ENCODE data around the gene DYNC1I1.

The DYNC1I1 gene

DNA sequence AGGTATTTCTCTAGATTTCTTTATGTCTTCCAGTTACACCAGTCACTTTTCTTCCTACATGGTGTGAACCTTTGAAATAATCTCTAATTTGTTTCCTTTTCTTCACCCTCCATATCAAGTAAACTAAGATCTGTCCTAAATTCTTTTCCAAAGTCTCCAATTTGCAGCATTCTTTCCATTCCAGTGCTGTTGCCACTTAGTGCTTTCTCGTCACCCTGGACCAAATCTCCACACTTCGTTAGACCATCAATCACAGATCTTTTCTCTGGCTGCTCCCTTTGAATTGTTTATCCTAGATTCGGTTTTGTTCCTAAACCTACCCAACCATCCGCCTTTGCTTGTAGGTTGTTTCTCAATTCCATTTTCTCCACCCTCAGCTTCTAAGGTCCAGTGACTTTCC is 74.7 kb downstream of the DYNC1I1 start:
- H2AK5ac ChIP-seq (ENCODE audit: low read length), result no peak overlapping the region
- H3K4me2 ChIP-seq (ENCODE audit: low read length), result no peak overlapping the region
- H3K79me1 ChIP-seq (ENCODE audit: low read length), result peaks cover under 1% of the 10 kb centered on the region
- H2BK5ac ChIP-seq (ENCODE audit: low read depth, low read length, poor library complexity), result no peak overlapping the region
- H3K18ac ChIP-seq (ENCODE audit: low read length), result no peak overlapping the region
- H3K36me3 ChIP-seq (ENCODE audit: control insufficient read depth in 1 of 2, insufficient read depth in 2 of 2, low read length in 2 of 2), result no peaks in the 10 kb centered on the region
- no peaks in the 10 kb centered on the region for H3K9me3 ChIP-seq (ENCODE audit: insufficient read depth, low read depth, low read length)
- H3K79me2 ChIP-seq (ENCODE audit: control insufficient read depth, insufficient read depth, low read length, poor library complexity), result no peaks in the 10 kb centered on the region
- no CpG with 5 or more reads among the region's 4 CpGs for WGBS (ENCODE audit: extremely low coverage, insufficient coverage, insufficient read length)
- no peak for DNase-seq
- no peak overlapping the region for H3K27ac ChIP-seq (ENCODE audit: low read depth, low read length)
- no peak overlapping the region for H3K23ac ChIP-seq (ENCODE audit: low read length)
- H2BK120ac ChIP-seq (ENCODE audit: insufficient read depth, low read length, poor library complexity), result no peak overlapping the region
- no peak overlapping the region for H4K8ac ChIP-seq (ENCODE audit: low read depth, low read length)
- H3K4me1 ChIP-seq (ENCODE audit: control insufficient read depth in 1 of 2, insufficient read depth in 2 of 2, low read length in 2 of 2), result peaks cover under 1 to 3% of the 10 kb centered on the region in 2 experiments
- no peak overlapping the region for H4K12ac ChIP-seq (ENCODE audit: low read depth, low read length)
- H3K9ac ChIP-seq (ENCODE audit: low read length), result no peak overlapping the region
- no peak overlapping the region for H2BK12ac ChIP-seq (ENCODE audit: low read length)
- H3K4ac ChIP-seq (ENCODE audit: low read depth, low read length), result no peak overlapping the region
- no peak overlapping the region for H2AFZ ChIP-seq (ENCODE audit: insufficient read depth, low read length, poor library complexity)
- no peaks in the 10 kb centered on the region for H3K27me3 ChIP-seq (ENCODE audit: insufficient read depth, low read length)
- H4K91ac ChIP-seq (ENCODE audit: low read depth, low read length), result no peak overlapping the region
- H3K14ac ChIP-seq (ENCODE audit: low read length), result no peak overlapping the region
- H3K4me3 ChIP-seq (ENCODE audit: low read depth, low read length), result no peak overlapping the region

DNA sequence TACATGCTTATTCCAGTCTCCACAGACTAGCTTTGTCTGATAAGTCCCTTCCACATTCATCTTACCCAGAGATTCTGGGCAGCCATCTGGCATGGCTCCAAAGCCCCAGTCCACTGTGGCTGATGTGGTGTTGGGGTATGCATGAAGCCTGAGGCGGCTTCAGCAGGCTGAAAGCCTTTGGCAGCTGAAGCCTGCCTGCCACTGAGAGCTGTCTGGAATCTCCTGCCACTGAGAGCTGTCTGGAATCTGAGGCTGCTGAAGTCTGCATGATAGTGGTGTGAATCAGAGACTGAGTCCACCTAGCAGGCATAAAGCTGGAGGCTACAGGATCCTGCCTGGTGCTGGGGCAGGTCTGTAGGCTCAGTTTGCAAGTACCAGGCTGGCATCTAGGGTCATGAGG is 87.1 kb downstream of the DYNC1I1 start:
- WGBS (ENCODE audit: extremely low coverage, insufficient coverage, insufficient read length), result no CpG with 5 or more reads among the region's 1 CpG
- H2BK120ac ChIP-seq (ENCODE audit: insufficient read depth, low read length, poor library complexity), result no peak overlapping the region

DNA sequence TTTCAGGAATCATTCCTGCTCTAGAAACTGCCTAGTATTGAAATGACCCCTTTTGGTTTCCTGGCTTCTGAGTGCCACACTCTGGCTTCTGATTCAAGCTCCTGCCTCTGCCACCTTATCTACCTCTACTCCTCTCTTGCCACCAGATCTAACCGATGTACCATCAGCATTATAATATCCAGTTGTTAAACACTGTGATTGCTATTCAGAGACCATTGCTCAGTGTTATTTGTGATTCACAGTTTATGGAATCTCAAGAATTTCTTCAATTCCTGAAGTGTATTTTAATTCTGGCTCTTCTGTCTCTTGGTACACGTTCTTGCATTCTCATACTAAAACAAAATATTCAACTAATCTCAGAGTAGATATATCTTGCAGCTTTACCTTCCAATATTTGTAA is 88.7 kb downstream of the DYNC1I1 start:
- H3K9ac ChIP-seq (ENCODE audit: low read length), result no peak overlapping the region
- H3K36me3 ChIP-seq (ENCODE audit: control insufficient read depth in 1 of 2, insufficient read depth in 2 of 2, low read length in 2 of 2), result no peaks in the 10 kb centered on the region
- no peak overlapping the region for H4K8ac ChIP-seq (ENCODE audit: low read depth, low read length)
- H4K91ac ChIP-seq (ENCODE audit: low read depth, low read length), result no peak overlapping the region
- no peak overlapping the region for H3K18ac ChIP-seq (ENCODE audit: low read length)
- WGBS (ENCODE audit: extremely low coverage, insufficient coverage, insufficient read length), result no CpG with 5 or more reads among the region's 2 CpGs
- H3K4me1 ChIP-seq (ENCODE audit: control insufficient read depth in 1 of 2, insufficient read depth in 2 of 2, low read length in 2 of 2), result peaks cover 0 to 4% of the 10 kb centered on the region in 2 experiments
- DNase-seq, result peak in 1 of 2 donors; percentile 79
- H3K23ac ChIP-seq (ENCODE audit: low read length), result no peak overlapping the region
- H3K27me3 ChIP-seq (ENCODE audit: insufficient read depth, low read length), result no peaks in the 10 kb centered on the region
- no peak overlapping the region for H3K27ac ChIP-seq (ENCODE audit: low read depth, low read length)
- no peak overlapping the region for H3K14ac ChIP-seq (ENCODE audit: low read length)
- H2BK12ac ChIP-seq (ENCODE audit: low read length), result no peak overlapping the region
- no peak overlapping the region for H4K12ac ChIP-seq (ENCODE audit: low read depth, low read length)
- no peak overlapping the region for H2BK5ac ChIP-seq (ENCODE audit: low read depth, low read length, poor library complexity)
- peak overlapping the region; percentile 7 for H2BK120ac ChIP-seq (ENCODE audit: insufficient read depth, low read length, poor library complexity)
- H3K4ac ChIP-seq (ENCODE audit: low read depth, low read length), result no peak overlapping the region
- no peaks in the 10 kb centered on the region for H3K9me3 ChIP-seq (ENCODE audit: insufficient read depth, low read depth, low read length)
- H3K79me1 ChIP-seq (ENCODE audit: low read length), result no peaks in the 10 kb centered on the region
- no peak overlapping the region for H3K4me2 ChIP-seq (ENCODE audit: low read length)
- no peak overlapping the region for H2AFZ ChIP-seq (ENCODE audit: insufficient read depth, low read length, poor library complexity)
- H3K79me2 ChIP-seq (ENCODE audit: control insufficient read depth, insufficient read depth, low read length, poor library complexity), result no peaks in the 10 kb centered on the region
- no peak overlapping the region for H2AK5ac ChIP-seq (ENCODE audit: low read length)
- no peak overlapping the region for H3K4me3 ChIP-seq (ENCODE audit: low read depth, low read length)

More for the DNA sequence above, 87.1 kb downstream of the DYNC1I1 start:
- Histone ChIP-seq H2AK5ac (ENCODE audit: low read length) (no peak overlapping the region), H4K8ac (ENCODE audit: low read depth, low read length) (no peak overlapping the region), H2BK12ac (ENCODE audit: low read length) (no peak overlapping the region), H3K79me1 (ENCODE audit: low read length) (no peaks in the 10 kb centered on the region), H3K79me2 (ENCODE audit: control insufficient read depth, insufficient read depth, low read length, poor library complexity) (no peaks in the 10 kb centered on the region), H3K36me3 (ENCODE audit: control insufficient read depth in 1 of 2, insufficient read depth in 2 of 2, low read length in 2 of 2) (no peaks in the 10 kb centered on the region), H3K18ac (ENCODE audit: low read length) (no peak overlapping the region), H3K4me2 (ENCODE audit: low read length) (no peak overlapping the region), H4K91ac (ENCODE audit: low read depth, low read length) (no peak overlapping the region), H3K23ac (ENCODE audit: low read length) (no peak overlapping the region), H3K9me3 (ENCODE audit: insufficient read depth, low read depth, low read length) (no peaks in the 10 kb centered on the region), H3K14ac (ENCODE audit: low read length) (no peak overlapping the region), H4K12ac (ENCODE audit: low read depth, low read length) (no peak overlapping the region), H2BK5ac (ENCODE audit: low read depth, low read length, poor library complexity) (no peak overlapping the region), H2AFZ (ENCODE audit: insufficient read depth, low read length, poor library complexity) (no peak overlapping the region), H3K9ac (ENCODE audit: low read length) (no peak overlapping the region), H3K27ac (ENCODE audit: low read depth, low read length) (peak overlapping the region; percentile 13), H3K4ac (ENCODE audit: low read depth, low read length) (no peak overlapping the region), H3K27me3 (ENCODE audit: insufficient read depth, low read length) (no peaks in the 10 kb centered on the region), H3K4me1 (ENCODE audit: control insufficient read depth in 1 of 2, insufficient read depth in 2 of 2, low read length in 2 of 2) (peaks cover 0 to 4% of the 10 kb centered on the region in 2 experiments), H3K4me3 (ENCODE audit: low read depth, low read length) (no peak overlapping the region)
- peak; percentile 86 to 92 for DNase-seq

- Histone ChIP-seq H2BK12ac (ENCODE audit: low read length) (no peak overlapping the region), H2BK5ac (ENCODE audit: low read depth, low read length, poor library complexity) (no peak overlapping the region), H4K91ac (ENCODE audit: low read depth, low read length) (no peak overlapping the region), H3K79me1 (ENCODE audit: low read length) (no peaks in the 10 kb centered on the region), H3K27me3 (ENCODE audit: insufficient read depth, low read length) (no peaks in the 10 kb centered on the region), H2BK120ac (ENCODE audit: insufficient read depth, low read length, poor library complexity) (no peak overlapping the region), H3K9me3 (ENCODE audit: insufficient read depth, low read depth, low read length) (no peaks in the 10 kb centered on the region), H2AFZ (ENCODE audit: insufficient read depth, low read length, poor library complexity) (no peak overlapping the region), H2AK5ac (ENCODE audit: low read length) (no peak overlapping the region), H3K14ac (ENCODE audit: low read length) (no peak overlapping the region), H3K9ac (ENCODE audit: low read length) (no peak overlapping the region), H3K27ac (ENCODE audit: low read depth, low read length) (no peak overlapping the region), H3K4me3 (ENCODE audit: low read depth, low read length) (no peak overlapping the region), H3K36me3 (ENCODE audit: control insufficient read depth in 1 of 2, insufficient read depth in 2 of 2, low read length in 2 of 2) (no peaks in the 10 kb centered on the region), H3K4me2 (ENCODE audit: low read length) (no peak overlapping the region), H3K4ac (ENCODE audit: low read depth, low read length) (no peak overlapping the region), H4K12ac (ENCODE audit: low read depth, low read length) (no peak overlapping the region), H4K8ac (ENCODE audit: low read depth, low read length) (no peak overlapping the region), H3K4me1 (ENCODE audit: control insufficient read depth in 1 of 2, insufficient read depth in 2 of 2, low read length in 2 of 2) (peaks cover 0 to 4% of the 10 kb centered on the region in 2 experiments), H3K18ac (ENCODE audit: low read length) (no peak overlapping the region), H3K79me2 (ENCODE audit: control insufficient read depth, insufficient read depth, low read length, poor library complexity) (no peaks in the 10 kb centered on the region), H3K23ac (ENCODE audit: low read length) (no peak overlapping the region)
- DNase-seq, result no peak
- no CpG with 5 or more reads among the region's 2 CpGs for WGBS (ENCODE audit: extremely low coverage, insufficient coverage, insufficient read length)
Observed at GRCh38 chr7:95863623-95864022, 91.3 kb downstream of the DYNC1I1 start.

Data from trophoblast cell (in vitro differentiated cells and primary cell).